Ishikawa (cell line): Measurements from ENCODE around the gene MCM10.

Source experiments
- CEBPB ChIP-seq: IDR thresholded peaks from 2 replicates; pipeline ENCODE4 v1.6.1; 2012
- CREB1 ChIP-seq: IDR thresholded peaks from 2 replicates; pipeline ENCODE4 v1.6.1; 2012; ENCODE audit warnings: low read depth
- EP300 ChIP-seq: IDR thresholded peaks from 2 replicates; pipeline ENCODE4 v1.6.1; 2012; ENCODE audit warnings: borderline replicate concordance
- FOXM1 ChIP-seq: IDR thresholded peaks from 2 replicates; pipeline ENCODE4 v1.6.1; 2012; ENCODE audit warnings: low read depth, borderline replicate concordance
- MAX ChIP-seq: IDR thresholded peaks from 2 replicates; pipeline ENCODE4 v1.6.1; 2012
- RAD21 ChIP-seq: IDR thresholded peaks from 2 replicates; pipeline ENCODE4 v1.6.1; 2012; ENCODE audit warnings: low read depth
- REST ChIP-seq: IDR thresholded peaks from 2 replicates; pipeline ENCODE4 v1.6.1; 2012; ENCODE audit warnings: low read depth, mild to moderate bottlenecking
- TAF1 ChIP-seq: IDR thresholded peaks from 2 replicates; pipeline ENCODE4 v1.6.1; 2012; ENCODE audit warnings: low read depth, mild to moderate bottlenecking
- TCF12 ChIP-seq: IDR thresholded peaks from 2 replicates; pipeline ENCODE4 v1.6.1; 2012; ENCODE audit warnings: low read depth
- TEAD4 ChIP-seq: IDR thresholded peaks from 2 replicates; pipeline ENCODE4 v1.6.1; 2012
- YY1 ChIP-seq: IDR thresholded peaks from 2 replicates; pipeline ENCODE4 v1.6.1; 2012; ENCODE audit warnings: low read depth

- TF ChIP-seq TAF1 = no peak
- TF ChIP-seq YY1 = no peak
- no peak for TF ChIP-seq CEBPB
- no peak for TF ChIP-seq EP300
- no peak for TF ChIP-seq MAX
- TF ChIP-seq FOXM1 = no peak
- TF ChIP-seq CREB1 = no peak
- TF ChIP-seq REST = no peak
- no peak for TF ChIP-seq RAD21
- TF ChIP-seq TCF12 = no peak
- no peak for TF ChIP-seq TEAD4
These were observed 70.5 kb downstream of the MCM10 start for GRCh38 chr10:13231808-13232207.
